ENCODE measurements around the gene ATP9B.

The ATP9B gene

GRCh38 chr18:79379931-79380815 is 311.0 kb downstream of the ATP9B start:
- H2AFZ ChIP-seq (ENCODE audit: low read length, unreplicated experiment), result no peak overlapping the region
- no peak overlapping the region for H3K27ac ChIP-seq (ENCODE audit: low read depth, low read length)
- H3K27me3 ChIP-seq (ENCODE audit: insufficient read depth, low read length), result no peaks in the 10 kb centered on the region
- H3K36me3 ChIP-seq (ENCODE audit: insufficient read depth, low read length), result no peaks in the 10 kb centered on the region
- H3K4me3 ChIP-seq (ENCODE audit: low read depth, low read length), result no peak overlapping the region
- H3K4me1 ChIP-seq (ENCODE audit: control insufficient read depth, insufficient read depth, low read length, unreplicated experiment), result peaks cover 4% of the 10 kb centered on the region
- H3K79me2 ChIP-seq (ENCODE audit: control insufficient read depth, insufficient read depth, low read length, unreplicated experiment), result no peaks in the 10 kb centered on the region

GRCh38 chr18:79380816-79381806 is 311.9 kb downstream of the ATP9B start:
- no peak overlapping the region for H3K27ac ChIP-seq (ENCODE audit: low read depth, low read length)
- H3K36me3 ChIP-seq (ENCODE audit: insufficient read depth, low read length), result no peaks in the 10 kb centered on the region
- peaks cover 4% of the 10 kb centered on the region for H3K4me1 ChIP-seq (ENCODE audit: control insufficient read depth, insufficient read depth, low read length, unreplicated experiment)
- H3K4me3 ChIP-seq (ENCODE audit: low read depth, low read length), result no peak overlapping the region
- no peaks in the 10 kb centered on the region for H3K79me2 ChIP-seq (ENCODE audit: control insufficient read depth, insufficient read depth, low read length, unreplicated experiment)
- H3K27me3 ChIP-seq (ENCODE audit: insufficient read depth, low read length), result 0 out of 2 replicates have a peak, but pooled peaks cover 6% of the 10 kb centered on the region
- no peak overlapping the region for H2AFZ ChIP-seq (ENCODE audit: low read length, unreplicated experiment)

- Histone ChIP-seq H3K27ac (ENCODE audit: low read depth, low read length) (no peak overlapping the region), H3K4me3 (ENCODE audit: low read depth, low read length) (no peak overlapping the region), H2AFZ (ENCODE audit: low read length, unreplicated experiment) (no peak overlapping the region), H3K27me3 (ENCODE audit: insufficient read depth, low read length) (0 out of 2 replicates have a peak, but pooled peaks cover 6% of the 10 kb centered on the region), H3K79me2 (ENCODE audit: control insufficient read depth, insufficient read depth, low read length, unreplicated experiment) (no peaks in the 10 kb centered on the region), H3K4me1 (ENCODE audit: control insufficient read depth, insufficient read depth, low read length, unreplicated experiment) (peaks cover 4% of the 10 kb centered on the region), H3K36me3 (ENCODE audit: insufficient read depth, low read length) (no peaks in the 10 kb centered on the region)
Measured at GRCh38 chr18:79381811-79382311, 312.7 kb downstream of the ATP9B start.

- H3K27ac ChIP-seq (ENCODE audit: low read depth, low read length), result no peak overlapping the region
- no peak overlapping the region for H2AFZ ChIP-seq (ENCODE audit: low read length, unreplicated experiment)
- no peaks in the 10 kb centered on the region for H3K79me2 ChIP-seq (ENCODE audit: control insufficient read depth, insufficient read depth, low read length, unreplicated experiment)
- H3K36me3 ChIP-seq (ENCODE audit: insufficient read depth, low read length), result no peaks in the 10 kb centered on the region
- H3K4me3 ChIP-seq (ENCODE audit: low read depth, low read length), result no peak overlapping the region
- peaks cover 14% of the 10 kb centered on the region; the same call in 1 of the 2 replicates for H3K27me3 ChIP-seq (ENCODE audit: insufficient read depth, low read length)
- peaks cover 4% of the 10 kb centered on the region for H3K4me1 ChIP-seq (ENCODE audit: control insufficient read depth, insufficient read depth, low read length, unreplicated experiment)
Measured at GRCh38 chr18:79382681-79383387, 313.6 kb downstream of the ATP9B start.

- Histone ChIP-seq H3K27ac (ENCODE audit: low read depth, low read length) (no peak overlapping the region), H2AFZ (ENCODE audit: low read length, unreplicated experiment) (no peak overlapping the region), H3K36me3 (ENCODE audit: insufficient read depth, low read length) (no peaks in the 10 kb centered on the region), H3K4me3 (ENCODE audit: low read depth, low read length) (no peak overlapping the region), H3K27me3 (ENCODE audit: insufficient read depth, low read length) (peaks cover 21% of the 10 kb centered on the region; the same call in 1 of the 2 replicates), H3K79me2 (ENCODE audit: control insufficient read depth, insufficient read depth, low read length, unreplicated experiment) (no peaks in the 10 kb centered on the region), H3K4me1 (ENCODE audit: control insufficient read depth, insufficient read depth, low read length, unreplicated experiment) (peaks cover 4% of the 10 kb centered on the region)
Measured at GRCh38 chr18:79383388-79384056, 314.3 kb downstream of the ATP9B start.

GRCh38 chr18:79384151-79384807 is 315.1 kb downstream of the ATP9B start:
- peaks cover 28% of the 10 kb centered on the region for H3K27me3 ChIP-seq (ENCODE audit: insufficient read depth, low read length)
- H2AFZ ChIP-seq (ENCODE audit: low read length, unreplicated experiment), result no peak overlapping the region

GRCh38 chr18:79384834-79385233 is 315.6 kb downstream of the ATP9B start:
- H3K4me1 ChIP-seq (ENCODE audit: control insufficient read depth, insufficient read depth, low read length, unreplicated experiment), result no peaks in the 10 kb centered on the region
- H3K4me3 ChIP-seq (ENCODE audit: low read depth, low read length), result no peak overlapping the region
- H3K27ac ChIP-seq (ENCODE audit: low read depth, low read length), result no peak overlapping the region
- peaks cover 34% of the 10 kb centered on the region for H3K27me3 ChIP-seq (ENCODE audit: insufficient read depth, low read length)
- no peak overlapping the region for H2AFZ ChIP-seq (ENCODE audit: low read length, unreplicated experiment)
- no peaks in the 10 kb centered on the region for H3K36me3 ChIP-seq (ENCODE audit: insufficient read depth, low read length)
- H3K79me2 ChIP-seq (ENCODE audit: control insufficient read depth, insufficient read depth, low read length, unreplicated experiment), result no peaks in the 10 kb centered on the region

More at GRCh38 chr18:79384151-79384807, 315.1 kb downstream of the ATP9B start:
- no peaks in the 10 kb centered on the region for H3K79me2 ChIP-seq (ENCODE audit: control insufficient read depth, insufficient read depth, low read length, unreplicated experiment)
- H3K36me3 ChIP-seq (ENCODE audit: insufficient read depth, low read length), result no peaks in the 10 kb centered on the region
- H3K4me3 ChIP-seq (ENCODE audit: low read depth, low read length), result no peak overlapping the region
- H3K27ac ChIP-seq (ENCODE audit: low read depth, low read length), result no peak overlapping the region
- peaks cover 2% of the 10 kb centered on the region for H3K4me1 ChIP-seq (ENCODE audit: control insufficient read depth, insufficient read depth, low read length, unreplicated experiment)

- Histone ChIP-seq H2AFZ (ENCODE audit: low read length, unreplicated experiment) (no peak overlapping the region), H3K4me3 (ENCODE audit: low read depth, low read length) (no peak overlapping the region), H3K79me2 (ENCODE audit: control insufficient read depth, insufficient read depth, low read length, unreplicated experiment) (no peaks in the 10 kb centered on the region), H3K27ac (ENCODE audit: low read depth, low read length) (no peak overlapping the region), H3K27me3 (ENCODE audit: insufficient read depth, low read length) (peaks cover 37% of the 10 kb centered on the region), H3K4me1 (ENCODE audit: control insufficient read depth, insufficient read depth, low read length, unreplicated experiment) (no peaks in the 10 kb centered on the region), H3K36me3 (ENCODE audit: insufficient read depth, low read length) (no peaks in the 10 kb centered on the region)
Measured at GRCh38 chr18:79385326-79385707, 316.1 kb downstream of the ATP9B start.

- Histone ChIP-seq H3K4me3 (ENCODE audit: low read depth, low read length) (no peak overlapping the region), H3K79me2 (ENCODE audit: control insufficient read depth, insufficient read depth, low read length, unreplicated experiment) (no peaks in the 10 kb centered on the region), H3K27me3 (ENCODE audit: insufficient read depth, low read length) (peaks cover 37% of the 10 kb centered on the region), H3K36me3 (ENCODE audit: insufficient read depth, low read length) (no peaks in the 10 kb centered on the region), H3K27ac (ENCODE audit: low read depth, low read length) (no peak overlapping the region), H2AFZ (ENCODE audit: low read length, unreplicated experiment) (no peak overlapping the region), H3K4me1 (ENCODE audit: control insufficient read depth, insufficient read depth, low read length, unreplicated experiment) (no peaks in the 10 kb centered on the region)
Measured at GRCh38 chr18:79385708-79386341, 316.6 kb downstream of the ATP9B start.

All from ACC112 (cell line).